Measurements from ENCODE around the gene ZFAND2B.
"Not testable (repeated sequence)": the region's sequence is repeated elsewhere in the genome, so short reads cannot be mapped to it uniquely, and the experiment has no call there.

Gene ZFAND2B

GRCh38 chr2:219175928-219176817 lies 30.4 kb upstream of the ZFAND2B start:
- DNase-seq, result peak; percentile 48

- peak; percentile 83 for DNase-seq
These were observed 29.6 kb upstream of the ZFAND2B start, which contains the start of gene CNPPD1 for GRCh38 chr2:219176818-219177551. Gene CNPPD1 (minus strand): TSS chr2:219176925. CDS start chr2:219176828, 97 bp downstream.

- DNase-seq, result peak; percentile 85
These were observed 28.8 kb upstream of the ZFAND2B start, which contains the start of gene RETREG2 for GRCh38 chr2:219177552-219178376. Gene RETREG2 (plus strand): TSS chr2:219178275. CDS start chr2:219178353, 78 bp downstream.

GRCh38 chr2:219178377-219179175 lies 28.0 kb upstream of the ZFAND2B start:
- DNase-seq, result peak; percentile 30

GRCh38 chr2:219179601-219180465 lies 26.7 kb upstream of the ZFAND2B start:
- DNase-seq, result no peak

- no peak for DNase-seq
These were observed 25.6 kb upstream of the ZFAND2B start for GRCh38 chr2:219180961-219181360.

GRCh38 chr2:219181531-219181930 lies 25.1 kb upstream of the ZFAND2B start:
- no peak for DNase-seq

GRCh38 chr2:219182331-219183150 lies 24.0 kb upstream of the ZFAND2B start:
- DNase-seq, result no peak

- DNase-seq, result no peak
These were observed 23.3 kb upstream of the ZFAND2B start for GRCh38 chr2:219183151-219183772.

- no peak for DNase-seq
These were observed 22.5 kb upstream of the ZFAND2B start for GRCh38 chr2:219184121-219184520.

- DNase-seq, result no peak
These were observed 19.7 kb upstream of the ZFAND2B start for GRCh38 chr2:219186754-219187456.

- DNase-seq, result no peak
These were observed 9.2 kb upstream of the ZFAND2B start for GRCh38 chr2:219197388-219197787.

- no peak for DNase-seq
These were observed 7.6 kb upstream of the ZFAND2B start for GRCh38 chr2:219198974-219199373.

- DNase-seq, result no peak
These were observed 6.9 kb upstream of the ZFAND2B start for GRCh38 chr2:219199470-219200211.

GRCh38 chr2:219200502-219201326 lies 5.9 kb upstream of the ZFAND2B start:
- DNase-seq, result not testable (repeated sequence)

GRCh38 chr2:219201331-219201730 lies 5.3 kb upstream of the ZFAND2B start:
- DNase-seq, result not testable (repeated sequence)

Data from fibroblast of skin of back (primary cell).